Activated naive CD4-positive, alpha-beta T cell treated with anti-CD3 and anti-CD28 coated beads, Interleukin-2, amount 50 U/mL, for 24 hours (primary cell): Measurements from ENCODE around the gene SYCN.
A peak's percentile ranks its signal among the peaks of the same experiment; 100 is the strongest.

ENCODE experiments used
- H3K27ac Mint-ChIP-seq: one replicate; pipeline ENCODE4 v1.8.0; 2021; ENCODE audit warnings: mild to moderate bottlenecking, mixed read lengths
- H3K27me3 Mint-ChIP-seq: one replicate; pipeline ENCODE4 v1.8.0; 2021; ENCODE audit warnings: mixed read lengths
- H3K36me3 Mint-ChIP-seq: one replicate; pipeline ENCODE4 v1.8.0; 2021; ENCODE audit warnings: mixed read lengths
- H3K4me1 Mint-ChIP-seq: one replicate; pipeline ENCODE4 v1.8.0; 2021; ENCODE audit warnings: mixed read lengths
- H3K4me3 Mint-ChIP-seq: one replicate; pipeline ENCODE4 v1.8.0; 2021; ENCODE audit warnings: mild to moderate bottlenecking, mixed read lengths
- H3K9me3 Mint-ChIP-seq: one replicate; pipeline ENCODE4 v1.8.0; 2021; ENCODE audit warnings: mixed read lengths

SYCN gene

DNA sequence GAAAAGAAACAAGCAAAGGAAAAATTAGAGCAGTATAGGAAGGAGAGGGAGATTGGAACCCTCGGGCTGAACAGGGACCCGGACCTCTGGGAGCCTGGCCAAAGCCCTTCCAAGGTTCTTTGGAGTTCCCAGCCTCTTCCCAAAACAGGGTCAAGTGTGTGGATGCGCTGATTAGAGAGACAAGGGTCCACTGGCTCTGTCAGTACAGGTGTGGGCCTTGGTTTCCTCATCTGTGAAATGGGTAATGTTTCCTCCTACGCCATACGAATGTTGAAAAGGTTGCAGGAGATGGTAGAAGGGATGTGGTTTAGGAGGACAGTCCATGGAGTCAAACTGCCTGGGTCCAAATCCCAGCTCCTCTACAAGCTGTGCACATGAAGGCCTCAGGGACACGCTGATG is 2.1 kb upstream of the SYCN start:
- Mint-ChIP-seq H3K36me3 (no peaks in the 10 kb centered on the region), H3K4me1 (no peaks in the 10 kb centered on the region), H3K4me3 (no peak overlapping the region), H3K27ac (no peak overlapping the region), H3K9me3 (no peaks in the 10 kb centered on the region), H3K27me3 (peaks cover 21% of the 10 kb centered on the region)

DNA sequence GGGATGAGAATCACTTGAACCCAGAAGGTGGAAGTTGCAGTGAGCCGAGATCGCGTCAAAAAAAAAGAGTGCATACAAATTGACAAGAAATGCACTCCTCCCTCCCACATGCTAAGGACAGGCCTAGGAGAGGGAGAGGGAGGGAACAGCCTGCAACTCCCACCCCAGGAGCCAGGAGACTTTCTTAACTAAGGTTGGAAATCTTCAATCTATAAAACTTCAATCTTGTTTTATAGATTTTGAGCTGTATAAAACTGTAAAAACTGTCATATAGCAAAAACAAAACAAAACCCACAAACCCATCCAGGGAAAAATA is 1.3 kb upstream of the SYCN start:
- Mint-ChIP-seq H3K4me1 (no peaks in the 10 kb centered on the region), H3K27ac (no peak overlapping the region), H3K36me3 (no peaks in the 10 kb centered on the region), H3K9me3 (no peaks in the 10 kb centered on the region), H3K27me3 (peaks cover 28% of the 10 kb centered on the region), H3K4me3 (no peak overlapping the region)

DNA sequence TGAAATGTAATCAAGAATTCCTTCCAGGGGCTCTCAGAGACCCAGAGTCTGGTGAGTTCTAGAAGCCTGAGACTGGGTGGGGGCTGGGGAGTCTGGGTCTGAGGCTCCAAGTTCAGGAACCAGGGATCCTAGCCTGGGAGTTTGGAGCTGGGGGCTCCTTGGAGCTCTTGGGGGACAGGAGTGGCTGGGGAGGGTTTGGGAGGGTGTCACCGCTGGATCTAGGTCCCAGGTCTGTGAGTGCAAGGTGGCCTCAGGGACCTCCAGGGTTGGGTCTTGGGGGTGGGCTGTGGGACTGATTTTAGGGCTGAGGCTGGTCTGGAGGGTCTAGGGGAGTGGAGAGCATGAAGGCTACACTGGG is 1.1 kb downstream of the SYCN start:
- Mint-ChIP-seq H3K27me3 (peaks cover 36% of the 10 kb centered on the region), H3K36me3 (no peaks in the 10 kb centered on the region), H3K4me1 (no peaks in the 10 kb centered on the region), H3K27ac (no peak overlapping the region), H3K9me3 (no peaks in the 10 kb centered on the region), H3K4me3 (no peak overlapping the region)

GRCh38 chr19:39200803-39201115 is 3.3 kb downstream of the SYCN start:
- Mint-ChIP-seq H3K36me3 (no peaks in the 10 kb centered on the region), H3K9me3 (no peaks in the 10 kb centered on the region), H3K4me3 (no peak overlapping the region), H3K27me3 (peaks cover 47% of the 10 kb centered on the region), H3K4me1 (peaks cover 13% of the 10 kb centered on the region), H3K27ac (no peak overlapping the region)

- Mint-ChIP-seq H3K27ac (no peak overlapping the region), H3K9me3 (no peaks in the 10 kb centered on the region), H3K27me3 (peaks cover 47% of the 10 kb centered on the region), H3K4me3 (no peak overlapping the region), H3K4me1 (peaks cover 18% of the 10 kb centered on the region), H3K36me3 (no peaks in the 10 kb centered on the region)
Observed at GRCh38 chr19:39200066-39200802, 3.8 kb downstream of the SYCN start.

DNA sequence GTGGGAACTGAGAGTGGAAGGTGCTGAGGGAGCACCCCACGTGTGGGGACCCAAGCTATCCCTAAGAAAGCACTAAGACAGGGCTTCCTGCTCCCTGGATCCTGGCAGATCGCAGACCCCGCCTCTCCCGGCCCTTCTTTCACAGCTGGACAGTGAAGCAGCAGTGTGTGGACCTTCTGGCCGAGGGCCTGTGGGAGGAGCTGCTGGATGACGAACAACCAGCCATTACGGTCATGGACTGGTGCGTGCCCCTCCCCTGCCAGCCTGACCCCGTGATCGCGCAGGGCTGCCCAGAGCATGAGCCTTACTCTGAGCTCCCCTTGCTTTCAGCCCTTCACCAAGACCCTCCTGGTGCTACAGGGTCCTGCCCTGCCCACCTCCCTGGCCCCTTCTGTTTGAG is 5.0 kb downstream of the SYCN start:
- no peak overlapping the region for H3K4me3 Mint-ChIP-seq
- H3K4me1 Mint-ChIP-seq: peaks cover 20% of the 10 kb centered on the region
- H3K27ac Mint-ChIP-seq: no peak overlapping the region
- H3K36me3 Mint-ChIP-seq: no peaks in the 10 kb centered on the region
- H3K27me3 Mint-ChIP-seq: peaks cover 49% of the 10 kb centered on the region
- no peaks in the 10 kb centered on the region for H3K9me3 Mint-ChIP-seq

GRCh38 chr19:39197808-39198207 is 6.3 kb downstream of the SYCN start:
- Mint-ChIP-seq H3K4me3 (no peak overlapping the region), H3K27ac (no peak overlapping the region), H3K36me3 (no peaks in the 10 kb centered on the region), H3K27me3 (peaks cover 45% of the 10 kb centered on the region), H3K9me3 (no peaks in the 10 kb centered on the region), H3K4me1 (peaks cover 20% of the 10 kb centered on the region)

DNA sequence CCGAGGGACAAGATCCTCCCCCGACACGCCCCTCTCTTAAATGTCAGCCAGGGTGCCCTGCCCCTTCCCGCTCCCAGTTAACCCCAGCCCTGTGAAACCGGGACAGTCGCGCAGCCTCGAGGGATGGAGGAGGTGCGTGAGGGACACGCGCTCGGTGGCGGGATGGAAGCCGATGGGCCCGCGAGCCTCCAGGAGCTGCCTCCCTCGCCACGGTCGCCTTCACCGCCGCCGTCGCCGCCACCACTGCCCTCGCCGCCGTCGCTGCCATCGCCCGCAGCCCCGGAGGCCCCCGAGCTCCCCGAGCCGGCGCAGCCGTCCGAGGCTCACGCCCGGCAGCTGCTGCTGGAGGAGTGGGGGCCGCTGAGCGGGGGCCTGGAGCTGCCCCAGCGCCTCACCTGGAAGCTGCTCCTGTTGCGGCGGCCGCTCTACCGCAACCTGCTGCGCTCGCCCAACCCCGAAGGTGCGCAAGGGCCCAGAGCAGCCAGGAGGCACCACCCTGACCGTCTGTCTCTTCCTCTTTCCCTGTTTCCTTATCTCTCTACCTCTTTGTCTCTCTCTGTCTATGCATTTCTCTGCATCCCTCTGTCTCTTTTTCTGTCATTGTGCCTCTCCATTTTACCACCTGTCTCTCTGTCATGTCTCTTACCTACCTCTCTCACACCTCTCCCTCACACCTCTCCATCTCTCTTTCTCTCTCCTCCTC is 7.1 kb downstream of the SYCN start, which contains the start of gene NCCRP1:
NCCRP1 (plus strand) TSS at position 105 of the 703 bp plus-strand sequence; CDS start at position 124, 19 bp downstream.
- peak within 1 kb of the TSS; percentile 67 for H3K4me3 Mint-ChIP-seq
- H3K9me3 Mint-ChIP-seq: no peaks in the 10 kb centered on the region
- H3K27ac Mint-ChIP-seq: peak within 1 kb of the TSS; percentile 31
- no peaks in the 10 kb centered on the region for H3K36me3 Mint-ChIP-seq
- H3K4me1 Mint-ChIP-seq: peaks cover 20% of the 10 kb centered on the region
- H3K27me3 Mint-ChIP-seq: peaks cover 42% of the 10 kb centered on the region

- Mint-ChIP-seq H3K4me1 (peaks cover 20% of the 10 kb centered on the region), H3K27ac (no peak overlapping the region), H3K4me3 (no peak overlapping the region), H3K27me3 (peaks cover 37% of the 10 kb centered on the region), H3K9me3 (no peaks in the 10 kb centered on the region), H3K36me3 (no peaks in the 10 kb centered on the region)
Observed at GRCh38 chr19:39196320-39196719, 7.7 kb downstream of the SYCN start.

DNA sequence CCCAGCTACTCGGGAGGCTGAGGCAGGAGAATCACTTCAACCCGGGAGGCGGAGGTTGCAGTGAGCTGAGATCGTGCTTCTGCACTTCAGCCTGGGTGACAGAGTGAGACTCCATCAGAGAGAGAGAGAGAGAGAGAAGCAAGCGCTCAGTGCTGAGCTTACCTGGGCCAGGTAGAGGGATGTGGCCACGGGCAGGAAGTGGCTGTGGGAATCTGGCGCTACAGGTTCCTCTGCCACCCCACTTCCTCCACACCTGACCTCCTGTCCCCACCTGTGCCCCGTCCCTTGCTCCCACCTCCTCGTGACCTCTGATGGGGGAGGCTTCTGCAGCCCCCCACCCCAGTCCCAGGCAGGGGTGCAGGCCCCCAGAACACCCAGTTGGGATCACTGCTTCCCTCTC is 8.3 kb downstream of the SYCN start:
- Mint-ChIP-seq H3K36me3 (no peaks in the 10 kb centered on the region), H3K27me3 (peaks cover 33% of the 10 kb centered on the region), H3K4me1 (peaks cover 20% of the 10 kb centered on the region), H3K27ac (no peak overlapping the region), H3K4me3 (no peak overlapping the region), H3K9me3 (no peaks in the 10 kb centered on the region)

DNA sequence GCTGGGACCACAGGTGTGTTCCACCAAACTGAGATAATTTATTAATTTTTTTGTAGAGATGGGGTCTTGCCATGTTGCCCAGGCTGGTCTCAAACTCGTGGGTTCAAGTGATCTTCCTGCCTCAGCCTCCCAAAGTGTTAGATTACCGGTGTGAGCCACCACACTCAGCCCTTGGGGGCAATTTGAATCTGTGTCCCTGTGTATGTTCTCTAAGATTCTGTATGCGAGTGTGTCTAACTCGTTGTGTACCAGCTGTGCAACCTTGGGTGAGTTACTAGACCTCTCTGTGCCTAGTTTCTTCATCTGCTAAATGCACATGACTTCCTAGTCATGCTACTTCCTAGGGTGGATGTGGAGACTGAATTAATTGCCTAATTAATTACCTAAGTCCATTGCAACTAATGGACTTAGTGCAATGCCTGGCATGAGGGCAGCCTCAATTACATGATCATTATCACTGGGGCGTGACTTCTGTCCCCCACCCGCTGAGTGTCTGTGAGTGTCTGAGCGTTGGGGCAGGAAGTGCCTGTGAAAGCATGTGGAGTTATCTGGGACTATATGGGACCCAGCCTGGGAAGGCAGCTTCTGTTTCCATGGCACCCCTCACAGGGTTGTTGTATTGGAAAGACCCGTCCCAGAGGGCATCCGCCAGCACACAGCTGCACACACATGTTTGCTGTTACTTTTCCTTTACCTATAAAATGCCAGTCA is 9.1 kb downstream of the SYCN start:
- no peak overlapping the region for H3K4me3 Mint-ChIP-seq
- H3K9me3 Mint-ChIP-seq: no peaks in the 10 kb centered on the region
- H3K36me3 Mint-ChIP-seq: no peaks in the 10 kb centered on the region
- peaks cover 20% of the 10 kb centered on the region for H3K4me1 Mint-ChIP-seq
- no peak overlapping the region for H3K27ac Mint-ChIP-seq
- H3K27me3 Mint-ChIP-seq: peaks cover 28% of the 10 kb centered on the region

DNA sequence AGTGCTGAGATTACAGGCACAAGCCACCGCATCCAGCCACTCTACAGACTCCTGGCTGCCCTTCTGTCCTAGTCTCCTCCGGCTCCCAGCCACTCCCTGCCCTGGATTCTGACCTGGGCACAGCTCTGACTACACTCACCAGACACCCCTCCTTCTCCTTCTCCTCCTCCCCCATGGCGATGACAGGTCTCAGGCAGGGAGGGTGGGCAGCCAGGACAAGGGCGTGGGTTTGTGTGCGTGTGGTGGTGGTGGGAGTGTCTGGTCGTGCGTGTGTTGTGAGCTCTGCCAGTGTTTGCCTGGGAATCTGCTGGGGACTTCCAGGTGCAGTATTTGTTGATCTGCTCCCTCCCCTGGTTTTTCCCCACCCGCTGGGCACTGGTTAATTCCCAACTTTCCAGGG is 10.3 kb downstream of the SYCN start:
- peaks cover 29% of the 10 kb centered on the region for H3K27me3 Mint-ChIP-seq
- H3K4me1 Mint-ChIP-seq: peaks cover 20% of the 10 kb centered on the region
- no peak overlapping the region for H3K27ac Mint-ChIP-seq
- H3K36me3 Mint-ChIP-seq: no peaks in the 10 kb centered on the region
- no peaks in the 10 kb centered on the region for H3K9me3 Mint-ChIP-seq
- H3K4me3 Mint-ChIP-seq: no peak overlapping the region

DNA sequence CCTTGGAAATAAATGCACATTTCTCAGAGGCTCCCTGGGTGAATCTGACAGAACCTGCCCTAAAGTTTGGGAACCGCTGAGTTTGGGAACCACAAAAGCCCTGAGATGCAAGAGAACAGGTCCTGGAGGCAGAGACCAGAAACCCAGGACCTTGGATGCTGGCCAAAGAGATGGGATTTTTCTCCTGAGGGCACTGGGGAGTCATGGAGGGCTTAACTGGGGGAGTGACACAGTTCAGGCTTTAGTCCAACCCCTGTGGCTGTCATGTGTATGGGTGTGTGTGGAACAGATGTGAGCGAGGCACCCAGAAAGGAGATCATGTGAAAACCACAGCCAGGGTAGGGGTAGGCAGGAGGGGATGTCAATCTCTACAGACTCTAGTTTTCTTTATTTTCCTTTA is 11.2 kb downstream of the SYCN start:
- Mint-ChIP-seq H3K9me3 (no peaks in the 10 kb centered on the region), H3K4me3 (no peak overlapping the region), H3K27ac (no peak overlapping the region), H3K4me1 (peaks cover 20% of the 10 kb centered on the region), H3K27me3 (peaks cover 25% of the 10 kb centered on the region), H3K36me3 (no peaks in the 10 kb centered on the region)

DNA sequence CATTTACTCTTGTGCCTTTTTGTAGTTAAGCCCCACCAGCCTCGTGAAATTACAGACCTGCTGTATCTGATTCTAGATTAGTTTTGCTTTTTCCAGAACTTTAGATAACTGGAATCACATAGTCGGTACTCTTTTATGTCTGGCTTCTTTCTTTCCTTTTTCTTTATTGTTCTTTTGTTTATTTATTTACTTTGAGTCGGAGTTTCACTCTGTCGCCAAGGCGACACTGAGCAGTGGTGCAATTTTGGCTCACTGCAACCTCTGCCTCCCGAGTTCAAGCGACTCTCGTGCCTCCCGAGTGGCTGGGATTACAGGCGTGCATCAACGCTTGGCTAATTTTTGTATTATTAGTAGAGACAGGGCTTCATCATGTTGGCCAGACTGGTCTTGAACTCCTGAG is 13.3 kb downstream of the SYCN start:
- no peak overlapping the region for H3K4me3 Mint-ChIP-seq
- no peaks in the 10 kb centered on the region for H3K9me3 Mint-ChIP-seq
- peaks cover 7% of the 10 kb centered on the region for H3K4me1 Mint-ChIP-seq
- no peak overlapping the region for H3K27ac Mint-ChIP-seq
- no peaks in the 10 kb centered on the region for H3K36me3 Mint-ChIP-seq
- H3K27me3 Mint-ChIP-seq: peaks cover 18% of the 10 kb centered on the region

DNA sequence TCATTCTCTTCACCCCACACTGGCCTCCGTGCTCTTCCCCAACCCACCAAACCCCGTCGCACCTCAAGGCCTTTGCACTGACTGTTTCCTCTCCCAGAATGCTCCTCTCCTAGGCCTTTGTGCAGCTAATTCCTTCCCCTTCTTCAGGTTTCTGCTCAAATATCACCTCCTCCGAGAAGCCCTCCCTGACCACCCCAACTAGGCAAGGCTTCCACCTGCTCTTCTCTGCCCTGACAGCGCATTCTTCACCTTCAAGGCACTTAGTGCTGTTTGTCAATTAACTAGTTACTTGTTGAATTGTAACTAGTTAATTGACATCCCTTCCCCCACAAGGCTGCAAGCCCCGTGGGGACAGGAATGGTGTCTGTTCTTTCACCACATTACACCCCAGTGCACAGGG is 15.1 kb downstream of the SYCN start:
- no peaks in the 10 kb centered on the region for H3K36me3 Mint-ChIP-seq
- peaks cover 9% of the 10 kb centered on the region for H3K27me3 Mint-ChIP-seq
- no peaks in the 10 kb centered on the region for H3K4me1 Mint-ChIP-seq
- no peak overlapping the region for H3K4me3 Mint-ChIP-seq
- no peaks in the 10 kb centered on the region for H3K9me3 Mint-ChIP-seq
- H3K27ac Mint-ChIP-seq: no peak overlapping the region

- Mint-ChIP-seq H3K4me1 (no peaks in the 10 kb centered on the region), H3K9me3 (no peaks in the 10 kb centered on the region), H3K36me3 (no peaks in the 10 kb centered on the region), H3K4me3 (no peak overlapping the region), H3K27me3 (peaks cover 7% of the 10 kb centered on the region), H3K27ac (no peak overlapping the region)
Observed at GRCh38 chr19:39187552-39187943, 16.5 kb downstream of the SYCN start.
